Small intestine (tissue), 7 donors: ENCODE measurements around the gene IMPDH1. TPM values are rescaled to one million over a fixed set of nuclear protein-coding genes. Genes with fewer than 3 reads are reported as not detected.

Experiments
- DNase-seq, 2 donors: peaks; one replicate each; pipeline versions ENCODE4 v3.0.0 to v3.0.0-alpha.2; 2013
- FAIRE-seq: peaks from 2 replicates; lab custom pipeline; 2012; peaks lifted over from hg19 to GRCh38; lab: Jason Lieb, UNC
- H3K27ac ChIP-seq, 3 donors: one replicate each; pipeline ENCODE4 v1.5.1; 2013; ENCODE audit warnings: low read length in 2 of 3, mild to moderate bottlenecking in 2 of 3, control low read depth in 1 of 3, inconsistent platforms in 1 of 3, low read depth in 1 of 3, moderate library complexity in 1 of 3
- H3K27me3 ChIP-seq, 3 donors: one replicate each; pipeline ENCODE4 v1.6.1; 2013; ENCODE audit warnings: low read length in 3 of 3, inconsistent platforms in 1 of 3; ENCODE audit not compliant: control insufficient read depth in 3 of 3, insufficient read depth in 3 of 3
- H3K36me3 ChIP-seq, 3 donors: one replicate each; pipeline ENCODE4 v1.6.1; 2013; ENCODE audit warnings: low read length in 3 of 3, inconsistent platforms in 1 of 3, low read depth in 1 of 3, mild to moderate bottlenecking in 1 of 3, moderate library complexity in 1 of 3; ENCODE audit not compliant: control insufficient read depth in 3 of 3, insufficient read depth in 2 of 3
- H3K4me1 ChIP-seq, 3 donors: one replicate each; pipeline ENCODE4 v1.6.1; 2013; ENCODE audit warnings: low read length in 2 of 3, inconsistent platforms in 1 of 3, low read depth in 1 of 3, mild to moderate bottlenecking in 1 of 3, moderate library complexity in 1 of 3; ENCODE audit not compliant: control insufficient read depth in 3 of 3, insufficient read depth in 2 of 3
- H3K4me3 ChIP-seq, 3 donors: one replicate each; pipeline ENCODE4 v1.5.1; 2013; ENCODE audit warnings: low read length in 3 of 3, control low read depth in 1 of 3, inconsistent platforms in 1 of 3, low read depth in 1 of 3, mild to moderate bottlenecking in 1 of 3, moderate library complexity in 1 of 3
- H3K9me3 ChIP-seq, 2 donors: one replicate each; pipeline ENCODE4 v1.6.1; 2013; ENCODE audit warnings: low read depth in 1 of 2, low read length in 1 of 2; ENCODE audit not compliant: control insufficient read depth in 2 of 2, insufficient read depth in 1 of 2
- WGBS, 3 donors: extraction: QIAGEN DNeasy Blood & Tissue Kit; methylation state at CpG; one replicate each; pipeline ENCODE4 v1.1.7; 2013; 5-methylcytosine and 5-hydroxymethylcytosine counted together
- polyA plus RNA-seq, 4 donors: library from polyadenylated mRNA; stranded (reverse) in 3 of 4; unstranded in 1 of 4; fragments of 200-250 nt in 3 of 4; fragments of 120-200 nt in 1 of 4; gene quantifications; one replicate each; pipeline versions ENCODE4 v1.2.1 to v1.2.3, GENCODE V29; 2013
- donor health status: healthy with polysubstance abuse.
- donor health status: control.
- donor health status: control.
- donor health status: Bipolar disorder and iron deficiency.
- donor health status: healthy.

Gene IMPDH1
- polyA plus RNA-seq, 4 donors: 4.5 to 19.0 (median 10.9) TPM

- peaks cover 0 to 20% (median 0%) of the 10 kb centered on the region in 3 donors for H3K27me3 ChIP-seq
- 70 to 77% (median 74%) methylated on average over 3 of the region's 3 CpGs for WGBS, 3 donors
- no peak overlapping the region for H3K4me3 ChIP-seq
- H3K4me1 ChIP-seq: peaks cover 0 to 2% (median 0%) of the 10 kb centered on the region in 3 donors
- no peak overlapping the region for H3K27ac ChIP-seq
- no peaks in the 10 kb centered on the region for H3K36me3 ChIP-seq
- H3K9me3 ChIP-seq: peaks cover 0 to 4% of the 10 kb centered on the region in 2 donors
- DNase-seq (no peak), FAIRE-seq (no peak)
Observed at GRCh38 chr7:128383776-128384175, 26.0 kb downstream of the IMPDH1 start.

- no peaks in the 10 kb centered on the region for H3K27me3 ChIP-seq
- H3K36me3 ChIP-seq: no peaks in the 10 kb centered on the region
- no peak overlapping the region for H3K27ac ChIP-seq
- H3K4me3 ChIP-seq: no peak overlapping the region
- DNase-seq: no peak
- FAIRE-seq: no peak
- H3K9me3 ChIP-seq: peaks cover 0 to 1% of the 10 kb centered on the region in 2 donors
- 69 to 77% (median 70%) methylated on average over 18 to 19 of the region's 19 CpGs for WGBS, 3 donors
- H3K4me1 ChIP-seq: no peaks in the 10 kb centered on the region
Observed at GRCh38 chr7:128381161-128381821, 28.5 kb downstream of the IMPDH1 start.

- Histone ChIP-seq H3K9me3 (no peaks in the 10 kb centered on the region), H3K36me3 (no peaks in the 10 kb centered on the region), H3K27me3 (no peaks in the 10 kb centered on the region), H3K4me1 (no peaks in the 10 kb centered on the region), H3K27ac (no peak overlapping the region), H3K4me3 (no peak overlapping the region)
- 86 to 95% (median 89%) methylated on average over 3 of the region's 3 CpGs for WGBS, 3 donors
- FAIRE-seq: no peak
- DNase-seq: no peak
Observed at GRCh38 chr7:128380483-128381106, 29.2 kb downstream of the IMPDH1 start.

- Histone ChIP-seq H3K4me1 (no peaks in the 10 kb centered on the region), H3K9me3 (no peaks in the 10 kb centered on the region), H3K27me3 (no peaks in the 10 kb centered on the region), H3K27ac (no peak overlapping the region), H3K4me3 (no peak overlapping the region), H3K36me3 (no peaks in the 10 kb centered on the region)
- 88 to 96% (median 94%) methylated on average over 5 to 6 of the region's 6 CpGs for WGBS, 3 donors
- FAIRE-seq (no peak), DNase-seq (no peak)
Observed at GRCh38 chr7:128379900-128380479, 29.8 kb downstream of the IMPDH1 start.

GRCh38 chr7:128378637-128379036, 31.1 kb downstream of the IMPDH1 start:
- DNase-seq: no peak
- Histone ChIP-seq H3K27me3 (no peaks in the 10 kb centered on the region), H3K4me3 (no peak overlapping the region), H3K9me3 (no peaks in the 10 kb centered on the region), H3K4me1 (no peaks in the 10 kb centered on the region), H3K36me3 (no peaks in the 10 kb centered on the region), H3K27ac (no peak overlapping the region)
- FAIRE-seq: no peak
- WGBS, 3 donors: 34 to 44% (median 40%) methylated on average over 2 of the region's 2 CpGs

- 86 to 90% (median 87%) methylated on average over 3 of the region's 3 CpGs for WGBS, 3 donors
- FAIRE-seq: no peak
- no peaks in the 10 kb centered on the region for H3K36me3 ChIP-seq
Observed at GRCh38 chr7:128376077-128376476, 33.7 kb downstream of the IMPDH1 start.

GRCh38 chr7:128374041-128374440, 35.7 kb downstream of the IMPDH1 start:
- Histone ChIP-seq H3K36me3 (no peaks in the 10 kb centered on the region), H3K9me3 (no peaks in the 10 kb centered on the region), H3K27me3 (no peaks in the 10 kb centered on the region), H3K4me3 (no peak overlapping the region), H3K4me1 (no peaks in the 10 kb centered on the region), H3K27ac (no peak overlapping the region)
- WGBS, 3 donors: 26 to 54% (median 29%) methylated on average over 1 of the region's 1 CpG
- FAIRE-seq (no peak), DNase-seq (no peak)

More at GRCh38 chr7:128376077-128376476, 33.7 kb downstream of the IMPDH1 start:
- H3K4me1 ChIP-seq: no peaks in the 10 kb centered on the region
- H3K27ac ChIP-seq: no peak overlapping the region
- H3K4me3 ChIP-seq: no peak overlapping the region
- DNase-seq: no peak
- H3K27me3 ChIP-seq: no peaks in the 10 kb centered on the region
- H3K9me3 ChIP-seq: no peaks in the 10 kb centered on the region

- Histone ChIP-seq H3K4me3 (no peak overlapping the region), H3K27ac (no peak overlapping the region), H3K4me1 (no peaks in the 10 kb centered on the region), H3K9me3 (no peaks in the 10 kb centered on the region), H3K36me3 (no peaks in the 10 kb centered on the region), H3K27me3 (no peaks in the 10 kb centered on the region)
- DNase-seq (no peak), FAIRE-seq (no peak)
- 79 to 95% (median 91%) methylated on average over 2 of the region's 2 CpGs for WGBS, 3 donors
Observed at GRCh38 chr7:128373606-128374005, 36.2 kb downstream of the IMPDH1 start.
